Activated B cell treated with CpG ODN at 0.5 μM for 24 hours (primary cell): ENCODE measurements around the gene ANO8. TPM values are rescaled to one million over a fixed set of nuclear protein-coding genes. Genes with fewer than 3 reads are reported as not detected.

Experiments used
- ATAC-seq: fragments of 200-7000 bp; cut with Tn5 transposase; one replicate; pipeline ENCODE4 v1.10.0; 2021; ENCODE audit warnings: low read depth, mild to moderate bottlenecking, moderate library complexity
- CTCF ChIA-PET: fragments of 350-600 bp; sonication (Branson Sonifier 250); formaldehyde crosslinking; loops from one replicate; lab custom pipeline; 2021; ENCODE audit warnings: antibody characterized with exemption; lab: Charles Lee
- POLR2A ChIA-PET: fragments of 350-600 bp; sonication (Branson Sonifier 250); formaldehyde crosslinking; loops from one replicate; lab custom pipeline; 2021; ENCODE audit warnings: antibody characterized with exemption; lab: Charles Lee
- DNase-seq: peaks from one replicate; pipeline ENCODE4 v3.0.0; 2022
- H3K27ac Mint-ChIP-seq: one replicate; pipeline ENCODE4 v1.8.0; 2020; ENCODE audit warnings: mixed read lengths
- H3K27me3 Mint-ChIP-seq: one replicate; pipeline ENCODE4 v1.8.0; 2021; ENCODE audit warnings: mixed read lengths
- H3K36me3 Mint-ChIP-seq: one replicate; pipeline ENCODE4 v1.8.0; 2021; ENCODE audit warnings: low read depth, mixed read lengths
- H3K4me1 Mint-ChIP-seq: one replicate; pipeline ENCODE4 v1.8.0; 2021; ENCODE audit warnings: mixed read lengths
- H3K4me3 Mint-ChIP-seq: one replicate; pipeline ENCODE4 v1.8.0; 2020; ENCODE audit warnings: mild to moderate bottlenecking, mixed read lengths
- H3K9me3 Mint-ChIP-seq: one replicate; pipeline ENCODE4 v1.8.0; 2020; ENCODE audit warnings: mixed read lengths
- CTCF ChIP-seq: fragments of 200-600 bp; IDR thresholded peaks from one replicate; pipeline ENCODE4 v1.8.0; 2022; ENCODE audit warnings: antibody characterized with exemption, mild to moderate bottlenecking
- intact Hi-C: fragments of 100-400 bp; cut with micrococcal nuclease; formaldehyde crosslinking; loops from one replicate; pipeline ENCODE4 v1.15.1; 2024
- total RNA-seq: library from RNA; stranded (reverse); gene quantifications from 2 replicates; pipeline ENCODE4 v1.2.3, GENCODE V29; 2022

ANO8 gene
- total RNA-seq, 1 donor from 2014 or later = 2.2 TPM

DNA sequence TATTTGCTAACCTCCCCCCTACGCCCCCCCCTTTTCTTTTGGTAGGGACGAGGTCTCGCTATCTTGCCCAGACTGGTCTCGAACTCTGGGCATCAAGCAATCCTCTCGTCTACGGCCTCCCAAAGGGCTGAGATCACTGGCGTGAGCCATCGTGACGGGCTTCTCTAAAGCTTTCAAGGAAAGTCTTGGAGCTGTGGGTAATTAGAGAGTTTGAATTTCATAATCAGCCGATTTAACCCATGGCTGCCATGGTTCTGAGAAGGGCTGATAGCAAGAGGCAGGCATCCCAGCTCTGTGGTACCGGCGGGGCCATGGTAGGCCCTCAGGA, 30.8 kb downstream of the ANO8 start:
- peak overlapping the region; percentile 77 for H3K4me3 Mint-ChIP-seq
- H3K4me1 Mint-ChIP-seq = peaks cover 37% of the 10 kb centered on the region
- CTCF ChIA-PET = interaction anchor here (0.9 to 2.3 kb wide), 5 partner anchors 11 to 230 kb away, joined by 3 to 12 read pairs (median 3); no protein-coding TSS in a partner anchor
- TF ChIP-seq CTCF = no peak
- H3K36me3 Mint-ChIP-seq = peaks cover 5% of the 10 kb centered on the region
- no peak for ATAC-seq
- intact Hi-C loops = loop anchor here (10.0 kb wide), 1 partner anchor 409 kb away; no protein-coding TSS in a partner anchor
- no peaks in the 10 kb centered on the region for H3K9me3 Mint-ChIP-seq
- no peak for DNase-seq
- no peaks in the 10 kb centered on the region for H3K27me3 Mint-ChIP-seq
- POLR2A ChIA-PET = interaction anchor here (0.6 to 1.6 kb wide), 6 partner anchors 12 to 888 kb away, joined by 3 to 6 read pairs (median 4); partner anchors contain the start of gene ANO8
- H3K27ac Mint-ChIP-seq = no peak overlapping the region

DNA sequence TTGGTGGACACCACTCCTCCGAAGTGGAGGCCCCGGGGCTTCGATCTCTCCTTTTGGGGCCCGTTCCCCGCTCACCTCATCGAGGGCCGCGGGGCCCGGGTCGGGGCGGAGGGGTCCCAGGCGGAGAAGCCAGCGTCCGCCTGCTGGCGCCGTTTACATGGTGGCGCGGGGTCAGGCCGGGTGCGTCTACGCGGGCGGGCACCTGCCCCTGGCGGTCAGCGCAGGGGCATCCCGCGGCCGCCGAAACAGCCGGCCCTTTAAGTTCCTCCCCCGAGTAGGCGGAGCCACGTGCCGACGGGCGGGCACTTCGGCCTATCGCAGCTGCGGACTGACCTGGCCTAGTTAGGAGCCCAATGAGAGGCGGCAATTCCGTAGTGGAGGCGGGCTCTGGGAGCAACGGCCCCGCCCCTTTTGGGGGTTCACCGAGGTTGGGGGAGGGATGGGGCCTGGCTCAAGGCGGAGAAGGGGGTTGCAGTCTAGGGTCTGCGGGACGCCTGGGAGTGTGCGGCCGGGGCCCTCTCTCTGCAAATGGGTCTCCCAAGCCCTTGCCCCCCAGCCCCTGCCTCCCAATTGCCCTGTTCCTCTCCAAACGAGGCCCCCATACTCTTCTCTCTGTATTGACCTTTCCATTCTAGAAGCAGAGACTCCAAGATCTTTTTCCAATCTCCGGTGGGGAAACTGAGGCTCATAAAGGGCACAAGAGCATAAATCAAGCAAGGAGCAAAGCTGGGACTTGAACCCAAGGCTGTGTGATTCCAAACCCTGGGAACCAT, 31.3 kb downstream of the ANO8 start, which contains the start of gene ABHD8:
TSS of gene ABHD8 (minus strand) at position 259 of the 773 bp plus-strand sequence. CDS start 1,809 bp downstream, outside the sequence.
- no peaks in the 10 kb centered on the region for H3K27me3 Mint-ChIP-seq
- ATAC-seq (peak; percentile 73), DNase-seq (peak; percentile 90)
- intact Hi-C loops = loop anchor here (10.0 kb wide), 1 partner anchor 409 kb away; no protein-coding TSS in a partner anchor
- POLR2A ChIA-PET = interaction anchor here (0.6 to 1.6 kb wide), 7 partner anchors 12 to 1880 kb away, joined by 3 to 6 read pairs (median 3); partner anchors contain the start of gene ANO8
- no peak for TF ChIP-seq CTCF
- CTCF ChIA-PET = interaction anchor here (0.9 to 2.3 kb wide), 5 partner anchors 10 to 230 kb away, joined by 3 to 12 read pairs (median 3); no protein-coding TSS in a partner anchor
- peak within 1 kb of the TSS; percentile 77 for H3K4me3 Mint-ChIP-seq
- H3K9me3 Mint-ChIP-seq = no peaks in the 10 kb centered on the region
- H3K36me3 Mint-ChIP-seq = peaks cover 7% of the 10 kb centered on the region
- peaks cover 37% of the 10 kb centered on the region for H3K4me1 Mint-ChIP-seq
- H3K27ac Mint-ChIP-seq = peak within 1 kb of the TSS; percentile 56

DNA sequence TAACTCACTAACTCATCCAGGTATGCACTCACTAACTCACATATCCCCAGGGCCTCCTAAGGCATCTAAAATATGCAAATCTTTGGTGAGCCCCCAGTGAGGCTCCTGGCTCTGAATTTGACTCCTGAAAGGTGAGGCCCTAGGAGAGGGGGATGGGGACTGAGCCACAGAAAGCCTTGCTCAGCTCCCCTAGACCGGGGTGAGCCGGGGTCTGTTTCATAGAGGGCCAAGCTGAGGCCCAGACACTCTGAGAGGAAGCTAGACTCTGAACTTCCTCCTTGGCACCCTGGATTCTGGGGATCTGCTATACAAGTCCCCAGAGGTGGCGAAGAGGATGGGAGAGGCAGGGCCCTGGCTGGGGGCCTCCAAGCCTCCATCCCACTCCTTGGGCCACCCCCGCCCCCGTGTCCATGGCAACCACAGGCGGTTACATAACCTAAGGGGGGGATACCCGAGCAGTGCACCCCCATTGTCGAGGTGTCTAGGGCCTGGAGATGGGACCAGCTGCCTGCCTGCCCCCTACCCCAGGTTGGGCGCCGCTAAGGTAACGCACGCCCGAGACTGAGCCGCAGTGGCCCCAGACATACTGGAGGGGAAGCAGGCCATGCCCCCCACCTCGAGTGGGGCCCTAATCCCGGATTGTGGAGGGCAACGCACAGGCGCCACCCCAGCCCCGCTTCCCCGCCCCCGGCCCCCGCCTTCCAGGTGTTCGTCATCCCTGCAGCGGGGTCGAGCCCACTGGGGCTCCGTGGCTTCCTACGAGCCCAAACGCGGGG, 32.1 kb downstream of the ANO8 start:
- intact Hi-C loops = loop anchor here (10.0 kb wide), 1 partner anchor 408 kb away; no protein-coding TSS in a partner anchor
- no peak for TF ChIP-seq CTCF
- ATAC-seq (no peak), DNase-seq (no peak)
- Mint-ChIP-seq H3K9me3 (no peaks in the 10 kb centered on the region), H3K27ac (no peak overlapping the region), H3K4me1 (peaks cover 33% of the 10 kb centered on the region), H3K27me3 (no peaks in the 10 kb centered on the region), H3K4me3 (peak overlapping the region; percentile 77), H3K36me3 (peaks cover 11% of the 10 kb centered on the region)
- ChIA-PET CTCF (interaction anchor here (1.4 to 2.2 kb wide), 2 partner anchors 10 to 21 kb away, joined by 3 to 12 read pairs; no protein-coding TSS in a partner anchor), POLR2A (interaction anchor here (0.7 to 1.6 kb wide), 7 partner anchors 11 to 1881 kb away, joined by 3 to 6 read pairs (median 3); partner anchors contain the start of genes ANO8, BST2 and USE1)

GRCh38 chr19:17300992-17301619, 33.5 kb downstream of the ANO8 start:
- DNase-seq = no peak
- Mint-ChIP-seq H3K4me3 (no peak overlapping the region), H3K9me3 (no peaks in the 10 kb centered on the region), H3K4me1 (peaks cover 27% of the 10 kb centered on the region), H3K27ac (no peak overlapping the region), H3K27me3 (no peaks in the 10 kb centered on the region), H3K36me3 (peaks cover 11% of the 10 kb centered on the region)
- intact Hi-C loops = loop anchor here (10.0 kb wide), 1 partner anchor 406 kb away; no protein-coding TSS in a partner anchor
- no peak for TF ChIP-seq CTCF
- no peak for ATAC-seq
- POLR2A ChIA-PET = no interaction called here
- CTCF ChIA-PET = no interaction called here
